HG02571 (cell line): ENCODE data around the gene EPHB2.

ENCODE experiments used
- ATAC-seq: cut with Tn5 transposase; IDR thresholded peaks from one replicate; pipeline ENCODE4 v1.9.1; 2021; ENCODE audit warnings: mild to moderate bottlenecking, moderate library complexity; ENCODE audit not compliant: unreplicated experiment

EPHB2 gene

DNA sequence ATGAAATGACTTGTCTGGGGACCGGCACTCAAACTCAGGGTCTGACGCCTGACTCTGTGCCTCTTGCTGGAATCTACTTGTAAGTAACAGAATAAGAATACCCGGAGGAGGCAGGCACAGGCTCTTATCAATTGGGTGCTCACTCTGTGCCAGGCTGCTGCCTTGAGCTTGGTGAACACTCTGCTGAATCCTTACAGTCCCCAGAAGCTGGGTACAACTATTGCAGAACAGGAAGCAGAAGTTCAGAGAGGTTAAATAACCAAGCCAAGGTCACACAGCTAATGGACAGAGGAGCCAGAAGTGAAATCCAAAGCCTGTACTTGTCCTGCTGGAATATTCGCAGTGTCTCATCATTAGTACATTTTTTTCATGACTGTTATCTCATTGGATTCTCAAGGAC is 86.0 kb downstream of the EPHB2 start:
- no peak for ATAC-seq

DNA sequence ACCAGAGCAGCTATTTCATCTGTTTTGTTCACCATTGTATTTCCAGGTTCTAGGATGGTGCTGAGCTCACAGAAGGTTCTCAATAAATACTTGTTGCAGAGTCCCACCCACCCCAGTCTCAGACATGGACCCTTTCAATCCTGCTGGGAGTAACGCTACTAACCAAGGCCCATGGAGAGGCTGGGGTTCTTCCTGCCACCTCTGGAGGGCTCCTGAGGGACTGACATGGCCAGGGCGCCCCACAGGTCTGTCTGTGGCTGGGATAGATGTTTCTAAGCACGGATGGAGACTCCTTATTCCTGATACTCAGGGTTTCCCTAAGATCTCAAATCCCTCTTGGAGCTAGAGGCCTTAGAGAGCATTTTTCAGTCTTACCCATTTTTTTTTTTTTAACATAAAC is 87.4 kb downstream of the EPHB2 start:
- no peak for ATAC-seq

DNA sequence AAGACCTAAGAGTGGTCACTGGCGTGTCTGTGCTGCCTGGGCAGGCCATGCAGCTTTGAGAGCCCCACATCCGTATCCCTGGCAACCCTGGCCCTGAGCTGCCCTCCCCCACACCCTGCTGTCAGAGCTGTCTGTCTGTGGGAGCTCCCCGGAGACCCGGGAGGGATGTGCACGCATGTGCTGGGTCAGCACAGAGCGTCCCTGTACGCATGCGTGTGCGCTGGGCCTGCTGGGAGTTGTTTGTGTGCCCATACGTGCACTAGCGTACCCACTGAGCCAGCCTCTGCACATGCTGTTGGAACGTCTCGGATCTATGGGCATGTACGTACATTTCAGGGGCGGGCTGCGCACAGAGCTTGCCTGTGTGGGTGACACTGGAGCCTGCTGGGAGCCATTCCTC is 89.3 kb downstream of the EPHB2 start:
- ATAC-seq = no peak

DNA sequence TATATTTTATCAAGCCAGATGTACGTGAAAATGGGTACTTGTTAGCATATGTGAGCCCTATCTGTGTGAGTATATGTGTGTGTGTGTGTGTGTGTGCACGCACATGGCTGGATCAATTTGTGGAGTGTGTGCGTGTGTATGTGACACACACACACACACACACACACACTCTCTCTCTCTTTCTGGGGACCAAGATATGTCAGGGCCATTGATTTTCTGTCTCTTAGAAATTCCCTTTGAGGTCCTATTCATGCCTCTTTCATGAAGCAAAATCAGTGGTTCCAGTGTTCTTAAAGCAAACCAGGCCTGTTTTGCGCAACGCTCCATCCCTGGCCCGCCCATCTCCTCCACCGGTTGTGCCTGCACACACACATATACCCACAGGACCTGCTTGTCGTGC is 90.0 kb downstream of the EPHB2 start:
- ATAC-seq = no peak

DNA sequence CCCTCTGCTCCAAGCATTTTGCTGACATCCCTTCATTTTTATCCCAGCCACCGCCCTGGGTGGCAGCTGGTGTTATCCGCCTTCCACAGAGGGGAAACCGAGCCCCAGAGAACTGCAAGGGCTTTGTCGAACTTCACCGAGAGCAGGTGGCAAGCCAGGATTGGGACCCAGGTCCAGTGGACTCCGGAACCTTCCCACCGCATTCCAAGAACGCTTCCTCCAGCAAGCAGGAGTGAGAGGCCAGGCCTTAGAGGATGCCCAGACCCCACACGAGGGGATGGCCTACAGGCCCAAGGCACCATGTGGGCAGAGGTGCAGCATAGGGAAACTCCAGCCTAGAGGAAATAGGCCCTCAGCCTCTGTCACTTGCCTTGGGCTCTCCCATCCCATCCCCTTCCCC is 90.7 kb downstream of the EPHB2 start:
- no peak for ATAC-seq

DNA sequence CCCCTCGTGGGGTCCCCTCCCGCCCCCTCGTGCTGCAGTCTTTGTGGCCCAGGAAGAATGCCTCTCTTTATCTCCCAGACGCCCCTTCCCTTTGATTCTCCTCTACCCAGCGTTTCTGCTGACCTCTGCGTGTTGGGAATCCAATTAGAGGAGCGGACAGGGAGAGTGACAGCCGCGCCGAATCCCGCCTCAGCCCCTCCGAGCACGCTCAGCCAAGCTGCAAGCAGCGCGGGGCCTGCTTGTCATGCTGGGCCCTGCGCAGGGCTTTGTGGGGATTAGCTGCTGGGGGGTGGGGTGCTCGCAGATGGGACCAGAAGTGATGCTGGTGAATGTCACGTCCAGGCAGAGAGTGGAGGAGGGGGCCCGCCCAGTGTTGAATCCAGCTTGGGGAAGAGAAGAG is 91.1 kb downstream of the EPHB2 start:
- ATAC-seq = no peak

DNA sequence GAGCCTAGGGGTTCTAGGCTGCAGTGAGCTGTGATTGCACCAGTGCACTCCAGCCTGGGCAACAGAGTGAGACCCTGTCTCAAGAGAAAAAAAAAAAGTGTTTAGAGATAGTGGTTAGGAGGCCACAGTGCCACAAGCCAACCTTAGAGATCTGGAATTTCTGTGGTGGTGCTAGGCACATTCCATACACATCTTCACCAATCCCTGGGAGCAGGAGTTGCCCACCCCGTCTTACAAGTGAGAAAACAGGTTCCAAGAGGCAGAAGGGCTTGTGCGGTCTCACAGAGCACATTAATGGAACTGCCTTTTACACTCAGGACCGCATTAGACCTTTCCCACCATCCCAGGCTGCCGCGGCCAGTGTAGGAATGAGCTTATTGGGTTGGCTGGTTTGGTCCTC is 93.2 kb downstream of the EPHB2 start:
- ATAC-seq = no peak

DNA sequence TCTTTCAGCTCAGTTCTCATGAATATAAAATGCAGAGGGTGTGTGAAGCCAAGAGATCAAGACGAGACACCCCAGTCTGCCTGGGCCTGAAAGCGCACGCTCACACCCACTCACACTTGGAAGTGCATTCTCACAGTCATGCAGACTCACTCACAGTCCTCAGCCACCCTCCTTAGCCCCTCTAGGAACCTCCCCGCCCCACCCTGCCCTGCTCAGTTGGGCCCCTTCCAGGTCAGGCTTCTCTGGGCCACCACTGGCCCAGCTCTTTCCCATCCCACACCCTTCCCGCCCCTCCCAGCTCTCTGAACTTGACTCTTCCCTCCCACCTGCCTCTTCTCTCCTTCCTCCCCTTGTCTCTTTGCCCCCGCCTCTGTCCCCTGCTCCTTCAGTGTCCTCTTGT is 93.8 kb downstream of the EPHB2 start:
- ATAC-seq = no peak

DNA sequence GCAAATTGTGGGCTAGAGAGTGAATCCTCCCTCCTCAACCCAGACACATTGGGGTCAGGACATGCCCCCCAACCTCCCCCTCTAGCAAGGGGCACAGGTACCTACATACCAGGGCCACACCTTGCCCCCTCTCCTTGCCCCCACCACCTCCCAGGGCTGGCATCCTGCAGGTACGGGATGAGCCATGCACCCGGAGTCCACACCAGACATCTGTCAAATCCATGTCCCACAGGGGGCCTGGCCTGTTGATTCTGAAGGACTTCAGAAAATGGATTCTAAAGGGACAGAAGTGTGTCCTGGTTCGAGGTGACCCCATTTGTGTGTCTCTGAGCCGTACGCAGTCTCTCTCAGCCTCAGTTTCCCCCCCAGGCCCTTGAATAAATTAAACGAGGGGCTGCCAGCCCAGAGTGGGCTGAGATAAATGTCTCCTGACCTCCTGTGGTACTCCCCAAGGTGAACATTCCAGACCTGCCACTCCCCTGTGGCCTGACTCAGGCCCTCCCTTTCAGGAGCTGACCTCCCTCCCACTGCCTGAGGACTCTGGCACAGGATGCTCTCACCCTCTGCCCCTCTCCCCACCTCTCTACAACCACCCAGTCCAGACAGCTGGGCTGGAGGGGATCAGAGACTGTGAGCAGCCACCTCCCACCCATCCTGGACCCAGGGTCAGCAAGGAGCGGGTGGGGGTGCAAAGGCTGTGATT is 94.5 kb downstream of the EPHB2 start:
- ATAC-seq = no peak

DNA sequence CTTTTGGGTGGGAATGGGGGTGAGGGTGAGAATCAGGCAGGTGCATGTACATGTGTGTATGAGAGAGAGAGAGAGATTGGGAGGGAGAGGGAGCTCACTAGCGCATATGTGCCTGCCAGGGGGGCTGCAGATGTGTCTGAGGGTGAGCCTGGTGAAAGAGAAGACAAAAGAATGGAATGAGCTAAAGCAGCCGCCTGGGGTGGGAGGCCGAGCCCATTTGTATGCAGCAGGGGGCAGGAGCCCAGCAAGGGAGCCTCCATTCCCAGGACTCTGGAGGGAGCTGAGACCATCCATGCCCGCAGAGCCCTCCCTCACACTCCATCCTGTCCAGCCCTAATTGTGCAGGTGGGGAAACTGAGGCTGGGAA is 95.0 kb downstream of the EPHB2 start:
- no peak for ATAC-seq

DNA sequence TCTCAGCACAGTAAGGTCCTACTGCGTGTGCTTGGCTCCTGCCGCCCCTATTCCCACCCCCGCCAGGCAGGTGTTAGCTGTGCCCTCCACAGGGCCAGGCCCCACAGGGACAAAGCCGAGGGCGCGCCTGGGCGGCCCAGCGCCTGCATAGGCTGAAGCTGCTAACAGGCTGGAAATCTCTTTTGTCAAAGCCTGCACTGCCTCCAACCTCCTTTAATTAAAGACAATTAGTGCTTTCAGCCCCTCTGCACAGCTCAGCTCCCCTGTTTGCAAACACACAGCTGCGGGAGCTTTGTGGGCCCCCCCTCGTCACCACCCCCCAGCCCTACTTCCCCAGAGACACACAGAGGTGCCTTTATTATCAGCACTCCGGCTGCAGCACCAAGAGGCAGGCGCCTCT is 95.9 kb downstream of the EPHB2 start:
- no peak for ATAC-seq

DNA sequence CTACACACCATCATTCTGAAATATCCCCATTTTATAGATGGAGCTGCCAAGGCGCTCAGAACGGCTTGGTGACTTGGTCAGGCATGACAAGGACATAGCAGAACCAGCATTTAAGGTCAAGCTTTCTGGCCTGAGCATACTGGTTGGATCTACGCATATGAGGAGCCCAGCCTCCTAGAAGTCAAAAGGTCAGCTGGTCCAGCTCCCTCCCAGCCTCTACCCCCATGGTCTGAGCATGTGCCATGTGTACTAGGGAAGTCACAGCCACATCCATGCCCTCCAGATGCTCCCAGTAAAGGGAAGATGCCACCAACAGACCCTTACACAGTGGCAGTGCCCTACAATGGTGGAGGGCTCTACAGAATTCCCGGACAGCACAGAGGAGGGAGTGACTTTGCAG is 96.7 kb downstream of the EPHB2 start:
- ATAC-seq = no peak

DNA sequence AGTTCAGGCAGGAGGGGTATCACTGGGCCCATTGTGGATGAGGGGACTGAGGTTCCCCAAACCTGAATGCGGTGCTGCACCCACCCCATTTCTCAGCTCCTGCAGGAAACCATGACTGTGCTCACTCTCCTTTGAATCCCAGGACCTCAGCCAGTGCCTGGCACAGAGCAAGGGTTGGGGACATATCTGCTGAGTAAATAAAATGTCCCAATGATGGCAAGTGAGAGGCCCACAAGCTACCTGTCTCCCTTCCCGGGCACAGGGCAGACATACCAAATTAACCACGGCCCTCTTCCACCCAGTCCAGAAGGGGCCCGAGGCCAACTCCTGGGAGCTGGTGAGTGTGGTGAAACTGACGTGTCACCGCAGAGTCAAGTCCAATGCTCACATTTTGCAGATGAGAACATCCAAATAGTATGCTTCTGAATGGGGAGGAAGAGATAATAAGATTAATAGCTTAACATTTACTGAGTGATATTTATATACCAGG is 97.6 kb downstream of the EPHB2 start:
- ATAC-seq = no peak

DNA sequence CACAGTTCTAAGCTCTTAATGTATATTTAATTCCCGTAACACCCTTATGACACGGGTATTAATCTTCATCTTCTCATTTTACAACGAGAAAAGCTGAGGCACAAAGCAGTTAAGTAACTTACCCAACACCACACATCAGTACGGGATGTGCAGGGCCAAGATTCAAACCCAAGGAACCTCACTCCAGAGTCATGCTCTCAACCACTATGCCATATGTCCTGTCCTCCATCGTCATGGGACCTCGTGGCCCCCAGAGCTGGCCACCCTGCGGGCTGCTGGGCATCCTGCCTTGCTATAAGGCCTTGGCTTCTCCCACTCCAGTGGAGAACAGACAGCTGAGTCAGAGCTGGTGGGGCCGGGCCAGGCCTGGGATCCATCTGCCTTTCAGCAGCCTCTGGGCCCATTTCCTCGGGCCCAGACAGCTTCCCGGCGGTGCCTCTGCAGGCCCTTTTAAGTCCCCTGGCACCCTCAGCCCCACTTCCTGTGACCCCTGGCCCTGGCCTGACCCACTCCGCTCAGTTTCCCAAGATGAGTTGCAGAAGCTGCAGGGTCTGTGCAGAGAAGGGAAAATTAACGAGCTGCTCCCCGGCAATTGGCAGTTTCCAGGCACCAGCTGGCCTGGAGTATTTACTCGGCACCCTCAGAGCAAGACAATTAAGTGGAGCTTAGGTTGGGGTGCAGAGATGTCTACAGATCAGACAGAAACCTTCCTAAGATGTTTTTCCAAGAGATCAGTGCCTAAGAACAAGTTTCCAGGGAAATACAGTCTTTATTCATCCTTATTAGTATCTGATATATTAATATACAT is 98.2 kb downstream of the EPHB2 start:
- no peak for ATAC-seq

DNA sequence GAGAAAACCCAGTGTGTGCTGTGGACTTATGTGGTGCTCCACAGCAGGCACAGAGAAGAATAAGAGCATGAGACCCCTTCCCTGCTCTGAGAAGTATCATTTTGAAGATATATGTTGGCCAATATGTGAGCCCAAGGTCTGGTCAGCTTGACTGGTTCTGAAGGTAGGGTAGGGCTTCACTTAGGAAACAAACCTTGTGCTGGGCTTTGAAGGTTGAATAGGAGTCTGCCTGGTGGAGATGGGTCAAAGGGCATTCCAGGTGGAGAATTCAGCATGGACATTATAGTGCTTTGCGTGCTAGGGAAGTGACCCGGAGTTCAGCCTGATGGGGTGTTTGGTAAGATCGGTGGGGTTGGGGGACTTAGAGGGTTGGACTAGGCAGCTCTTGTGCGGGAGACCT is 99.1 kb downstream of the EPHB2 start:
- no peak for ATAC-seq

DNA sequence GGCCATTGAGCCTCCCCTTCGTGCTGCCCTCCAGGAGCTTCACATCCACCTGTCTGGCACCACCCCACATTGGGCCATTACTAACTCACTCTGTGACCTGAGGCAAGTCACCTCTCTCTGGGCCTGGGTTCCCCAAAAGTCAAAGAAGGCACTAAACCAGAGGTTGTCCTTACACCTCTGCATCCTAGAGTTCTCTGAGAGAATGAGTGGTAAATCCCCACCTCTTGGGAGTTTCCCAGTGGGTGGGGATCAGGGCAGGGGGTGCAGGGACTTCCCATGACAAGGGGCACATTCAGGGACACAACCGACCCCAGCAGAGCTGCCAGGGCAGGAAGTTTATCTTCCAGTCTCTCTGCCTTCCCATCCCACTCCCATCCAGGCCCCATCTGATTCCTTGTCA is 99.7 kb downstream of the EPHB2 start:
- no peak for ATAC-seq

DNA sequence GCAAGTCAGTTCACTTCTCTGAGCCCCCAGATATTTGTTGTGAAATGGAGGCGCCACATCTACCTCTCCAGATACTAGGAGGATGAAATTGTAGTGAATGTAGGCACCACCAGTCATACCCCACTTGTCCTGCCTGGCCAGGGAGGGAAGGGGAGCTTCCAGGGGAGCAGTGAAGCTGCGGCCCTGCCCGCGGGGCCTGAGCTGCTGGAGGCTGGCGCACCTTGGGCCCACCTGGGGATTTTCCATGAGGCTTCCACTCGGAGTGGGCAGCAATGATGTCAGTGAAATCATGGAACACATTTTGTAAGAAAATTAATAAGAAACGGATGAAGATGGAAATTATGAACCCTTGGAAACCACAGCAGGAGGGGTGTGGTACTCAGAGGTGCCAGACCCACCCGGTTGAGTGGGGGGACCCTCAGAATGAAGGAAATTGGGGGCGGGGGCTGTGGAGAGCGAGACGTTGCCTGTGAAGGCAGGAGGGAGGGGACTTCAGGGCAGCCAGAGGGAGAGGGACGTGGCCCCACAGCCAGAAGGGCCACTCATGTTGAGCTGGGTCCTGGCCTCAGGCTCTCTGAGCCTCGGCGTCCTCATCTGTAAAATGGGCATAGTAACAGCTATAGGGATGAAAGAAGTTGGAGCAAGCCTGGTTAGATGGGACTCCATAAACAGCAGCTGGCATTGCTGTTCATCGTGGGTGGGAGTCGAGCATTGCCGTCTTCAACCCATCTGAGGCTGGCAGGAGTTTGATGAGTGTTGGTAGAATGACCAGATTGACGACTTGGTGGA is 101.6 kb downstream of the EPHB2 start:
- ATAC-seq = no peak

DNA sequence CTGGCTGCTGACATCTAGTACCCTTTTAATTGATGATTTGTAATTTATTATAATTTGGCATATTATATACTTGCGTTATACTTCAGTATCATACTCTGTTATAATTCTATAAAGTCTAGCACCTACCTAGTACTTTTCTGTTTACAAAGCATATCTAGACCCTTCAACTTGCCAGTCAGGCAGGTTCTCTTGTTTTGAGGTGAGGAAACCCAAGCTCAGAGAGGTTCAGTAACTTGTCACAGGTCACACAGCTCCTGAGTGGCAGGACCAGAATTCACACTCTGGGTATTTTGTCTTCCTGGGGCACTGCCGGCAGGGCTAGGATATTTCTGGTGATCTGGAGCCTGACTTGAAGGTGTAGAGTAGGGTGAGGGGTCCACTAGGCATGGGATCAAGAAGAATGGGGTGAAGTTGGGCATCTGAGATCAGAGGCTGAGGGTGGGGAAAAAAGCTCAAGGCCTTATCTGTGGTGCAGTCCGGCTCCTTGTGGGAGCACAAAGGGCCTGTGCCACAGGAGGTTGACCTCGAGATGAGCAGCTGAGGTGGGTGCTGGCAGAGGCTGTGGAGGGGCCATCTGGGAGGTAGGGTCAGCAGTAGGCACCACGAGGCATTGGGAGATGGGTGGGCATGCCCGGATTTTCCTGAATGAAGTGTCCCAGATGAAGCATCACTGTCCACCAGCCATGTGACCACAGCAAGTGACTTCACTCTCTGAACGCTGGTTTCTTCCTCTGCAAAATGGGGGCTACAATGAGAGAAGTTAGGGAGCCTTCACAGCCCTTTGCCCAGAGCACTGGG is 102.6 kb downstream of the EPHB2 start:
- ATAC-seq = no peak

DNA sequence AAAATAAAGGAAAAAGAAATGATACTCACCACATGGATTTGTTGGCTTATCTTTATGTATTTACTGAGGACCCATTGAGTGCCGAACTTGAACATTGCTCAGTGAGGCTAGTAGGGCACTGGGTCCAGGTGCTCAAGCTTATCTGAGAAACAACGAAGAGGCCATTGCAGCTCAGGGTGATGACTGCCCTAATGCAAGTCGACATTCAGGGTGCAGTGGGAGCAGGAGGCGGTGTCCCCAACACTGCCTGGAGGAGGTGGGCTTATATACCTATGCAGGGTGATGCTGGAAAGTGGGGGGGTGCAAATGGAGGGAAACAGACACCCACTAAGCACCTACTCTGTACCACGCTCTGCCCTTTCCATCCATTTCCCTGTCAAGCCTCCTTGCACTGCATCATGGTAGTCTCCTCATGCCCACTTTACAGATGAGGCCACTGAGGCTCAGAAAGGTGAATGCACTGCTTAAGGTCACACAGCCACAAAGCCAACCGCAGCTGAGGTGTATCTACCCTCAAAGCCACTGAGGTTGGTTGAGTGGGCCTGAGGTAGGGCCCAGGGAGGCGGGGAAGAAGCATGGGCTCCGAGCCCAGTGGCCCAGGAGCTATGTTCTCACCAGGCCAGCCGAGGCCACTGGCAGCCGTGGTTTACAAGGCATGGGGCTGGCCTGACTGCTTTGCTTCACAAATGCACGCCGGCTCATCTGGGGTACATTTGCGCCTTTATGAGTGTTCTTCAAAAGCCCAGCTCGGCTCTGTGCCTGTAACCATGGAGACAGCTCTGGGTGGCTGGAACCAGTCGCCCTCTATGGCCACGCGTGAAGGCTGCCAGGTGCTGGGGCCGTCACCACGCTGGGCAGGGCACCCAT is 103.8 kb downstream of the EPHB2 start:
- no peak for ATAC-seq

DNA sequence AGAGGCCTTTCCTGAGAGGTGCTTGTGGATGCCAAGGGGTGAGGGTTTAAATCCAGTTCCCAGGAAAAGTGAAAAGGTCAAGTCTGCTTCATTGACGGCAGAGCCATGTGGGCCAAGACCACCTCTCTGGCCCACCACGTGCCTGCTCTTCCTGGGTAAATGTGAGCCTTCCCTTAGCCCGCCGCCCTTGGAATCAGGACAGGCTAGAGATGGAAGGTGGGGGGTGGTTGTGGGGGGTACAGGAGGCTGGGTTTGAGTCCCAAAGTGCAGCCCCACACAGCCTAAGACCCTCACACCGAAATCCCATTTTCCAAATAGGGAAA is 104.4 kb downstream of the EPHB2 start:
- ATAC-seq = no peak
